ENCODE measurements around the gene TENM3. TPM values are rescaled to one million over a fixed set of nuclear protein-coding genes. Genes with fewer than 3 reads are reported as not detected.

Gene TENM3
- total RNA-seq, 1 experiment from 2014 or later = 0.87 TPM

DNA sequence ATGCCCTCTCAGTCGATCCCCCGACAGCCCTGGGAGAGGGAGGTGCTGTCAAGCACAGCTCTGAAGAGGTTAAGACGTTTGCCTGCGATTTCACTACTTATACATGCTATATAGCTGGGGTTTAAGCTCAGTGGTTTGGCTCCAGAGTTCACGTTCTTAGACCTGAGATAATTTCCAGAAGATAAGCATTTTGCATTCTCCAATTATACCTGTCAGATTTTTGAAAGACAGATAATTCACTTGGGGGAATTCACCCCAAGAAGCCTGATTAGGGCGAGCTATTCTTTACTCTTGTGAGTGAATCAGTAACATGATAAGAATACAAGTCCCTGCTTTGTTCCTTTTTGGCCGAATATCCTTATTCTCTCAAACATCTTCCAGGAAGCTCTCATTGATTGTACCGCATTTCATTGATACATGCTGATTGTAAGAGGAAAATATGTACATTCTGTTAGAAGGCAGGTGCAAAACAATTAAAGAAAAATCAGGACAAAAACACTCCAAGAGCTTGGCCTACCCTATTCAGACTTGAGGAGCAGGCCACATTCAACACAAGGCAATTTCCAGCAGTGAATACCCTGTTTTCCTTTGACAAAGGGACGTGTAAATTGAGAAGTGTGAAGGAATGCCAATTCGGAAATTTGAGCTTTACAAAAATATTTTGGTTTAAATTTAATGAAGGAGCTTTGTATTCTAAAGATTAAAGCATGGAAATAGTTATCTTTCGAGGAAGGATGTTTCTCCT is 30.2 kb downstream of the TENM3 start:
- no peak overlapping the region for H2AFZ ChIP-seq (ENCODE audit: low read length)
- ATAC-seq = no peak

DNA sequence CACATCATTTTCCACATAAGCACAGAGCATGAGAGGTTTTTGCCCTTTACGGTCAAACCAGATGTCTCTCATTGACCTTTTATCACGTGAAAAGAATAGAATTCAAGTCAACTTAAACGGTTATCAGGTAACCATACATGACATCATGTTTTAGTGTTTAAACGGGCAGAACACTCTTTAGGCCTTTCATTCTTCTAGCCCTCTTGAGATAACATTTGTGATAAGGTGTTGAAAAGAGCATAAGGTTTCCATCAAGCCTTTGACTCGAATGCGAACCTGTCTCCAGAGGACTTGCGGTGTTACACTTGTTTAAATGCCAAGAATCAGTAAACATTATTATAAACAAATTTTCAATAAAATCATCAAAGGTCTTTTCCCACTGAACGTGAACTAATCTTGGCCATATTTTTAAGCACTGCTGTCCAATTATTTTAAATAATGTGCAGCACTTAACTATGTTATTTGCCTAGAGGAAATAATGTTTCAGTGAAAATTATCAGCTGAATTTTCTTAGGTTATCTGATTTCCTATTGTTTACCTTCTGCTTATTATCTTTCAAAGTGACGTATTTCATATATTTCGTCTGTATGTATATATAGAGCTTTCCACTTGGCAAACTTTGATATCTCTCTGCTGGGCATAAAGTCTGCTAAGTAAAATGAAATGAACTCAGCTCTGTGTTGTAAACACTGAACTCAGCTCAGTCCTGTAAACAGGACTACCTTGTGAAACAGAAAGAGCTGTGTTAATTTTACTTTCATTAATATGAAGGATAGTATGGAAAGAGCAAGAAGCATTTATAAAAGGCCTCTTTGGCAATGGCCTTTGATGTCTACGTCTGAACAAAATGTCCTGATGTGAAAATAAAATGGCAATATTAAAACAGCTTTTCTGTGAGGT is 33.3 kb downstream of the TENM3 start:
- DNase-seq (no peak), ATAC-seq (no peak)
- Histone ChIP-seq H3K4me3 (ENCODE audit: low read length) (no peak overlapping the region), H3K9me2 (replicated peaks; ENCODE audit: low read length) (no peaks in the 10 kb centered on the region), H3K4me2 (ENCODE audit: low read length) (no peak overlapping the region), H3K27ac (ENCODE audit: low read length) (no peak overlapping the region), H3K9me3 (ENCODE audit: low read length) (no peaks in the 10 kb centered on the region), H3K9ac (ENCODE audit: low read length) (no peak overlapping the region), H2AFZ (ENCODE audit: low read length) (no peak overlapping the region), H3F3A (ENCODE audit: low read length, unreplicated experiment) (no peaks in the 10 kb centered on the region), H3K4me1 (ENCODE audit: insufficient read depth, low read length) (no peaks in the 10 kb centered on the region), H3K79me2 (ENCODE audit: low read length) (no peaks in the 10 kb centered on the region), H3K27me3 (ENCODE audit: low read length) (no peaks in the 10 kb centered on the region; the same call in 1 of the 2 replicates), H3K36me3 (ENCODE audit: low read depth, low read length) (no peaks in the 10 kb centered on the region), H4K20me1 (ENCODE audit: low read length) (no peaks in the 10 kb centered on the region)
- ChIA-PET CTCF (no interaction called here), POLR2A (ENCODE audit: unreplicated experiment) (no interaction called here)
- no TSS peak for BruUV-seq (replicated peaks)
- TF ChIP-seq EZH2 (IDR thresholded peaks at IDR 0.05; ENCODE audit: low read length, unreplicated experiment) (no peak), EZH2phosphoT487 (IDR thresholded peaks at IDR 0.05; ENCODE audit: borderline replicate concordance, low read length) (no peak)
- TF ChIP-seq, protein P1, sequence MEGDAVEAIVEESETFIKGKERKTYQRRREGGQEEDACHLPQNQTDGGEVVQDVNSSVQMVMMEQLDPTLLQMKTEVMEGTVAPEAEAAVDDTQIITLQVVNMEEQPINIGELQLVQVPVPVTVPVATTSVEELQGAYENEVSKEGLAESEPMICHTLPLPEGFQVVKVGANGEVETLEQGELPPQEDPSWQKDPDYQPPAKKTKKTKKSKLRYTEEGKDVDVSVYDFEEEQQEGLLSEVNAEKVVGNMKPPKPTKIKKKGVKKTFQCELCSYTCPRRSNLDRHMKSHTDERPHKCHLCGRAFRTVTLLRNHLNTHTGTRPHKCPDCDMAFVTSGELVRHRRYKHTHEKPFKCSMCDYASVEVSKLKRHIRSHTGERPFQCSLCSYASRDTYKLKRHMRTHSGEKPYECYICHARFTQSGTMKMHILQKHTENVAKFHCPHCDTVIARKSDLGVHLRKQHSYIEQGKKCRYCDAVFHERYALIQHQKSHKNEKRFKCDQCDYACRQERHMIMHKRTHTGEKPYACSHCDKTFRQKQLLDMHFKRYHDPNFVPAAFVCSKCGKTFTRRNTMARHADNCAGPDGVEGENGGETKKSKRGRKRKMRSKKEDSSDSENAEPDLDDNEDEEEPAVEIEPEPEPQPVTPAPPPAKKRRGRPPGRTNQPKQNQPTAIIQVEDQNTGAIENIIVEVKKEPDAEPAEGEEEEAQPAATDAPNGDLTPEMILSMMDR (conservative IDR thresholded peaks at IDR 0.05; ENCODE audit: low read depth, low read length) = no peak
- intact Hi-C loops (cut with micrococcal nuclease) = no loop called here

More for the DNA sequence above, 30.2 kb downstream of the TENM3 start:
- Histone ChIP-seq H3K9me3 (ENCODE audit: low read length) (no peaks in the 10 kb centered on the region), H3K4me3 (ENCODE audit: low read length) (no peak overlapping the region), H3K9me2 (replicated peaks; ENCODE audit: low read length) (no peaks in the 10 kb centered on the region), H3K36me3 (ENCODE audit: low read depth, low read length) (no peaks in the 10 kb centered on the region), H3K27me3 (ENCODE audit: low read length) (no peaks in the 10 kb centered on the region), H3K27ac (ENCODE audit: low read length) (no peak overlapping the region), H3K4me2 (ENCODE audit: low read length) (no peak overlapping the region), H3K79me2 (ENCODE audit: low read length) (no peaks in the 10 kb centered on the region), H3F3A (ENCODE audit: low read length, unreplicated experiment) (no peaks in the 10 kb centered on the region), H4K20me1 (ENCODE audit: low read length) (no peaks in the 10 kb centered on the region), H3K4me1 (ENCODE audit: insufficient read depth, low read length) (no peaks in the 10 kb centered on the region), H3K9ac (ENCODE audit: low read length) (no peak overlapping the region)
- ChIA-PET POLR2A (ENCODE audit: unreplicated experiment) (no interaction called here), CTCF (no interaction called here)
- no peak for DNase-seq
- intact Hi-C loops (cut with micrococcal nuclease) = no loop called here
- no TSS peak for BruUV-seq (replicated peaks)
- TF ChIP-seq, protein P1 (conservative IDR thresholded peaks at IDR 0.05; ENCODE audit: low read depth, low read length) = no peak
- TF ChIP-seq EZH2phosphoT487 (IDR thresholded peaks at IDR 0.05; ENCODE audit: borderline replicate concordance, low read length) = no peak
